DMS53 treated with DMSO at 0.1 percent for 48 hours (cell line): ENCODE measurements around the gene TMC3.

Source experiments
- DNase-seq: peaks from one replicate; lab custom pipeline; 2025; ENCODE audit not compliant: unreplicated experiment; lab: John Stamatoyannopoulos, UW

Gene TMC3

DNA sequence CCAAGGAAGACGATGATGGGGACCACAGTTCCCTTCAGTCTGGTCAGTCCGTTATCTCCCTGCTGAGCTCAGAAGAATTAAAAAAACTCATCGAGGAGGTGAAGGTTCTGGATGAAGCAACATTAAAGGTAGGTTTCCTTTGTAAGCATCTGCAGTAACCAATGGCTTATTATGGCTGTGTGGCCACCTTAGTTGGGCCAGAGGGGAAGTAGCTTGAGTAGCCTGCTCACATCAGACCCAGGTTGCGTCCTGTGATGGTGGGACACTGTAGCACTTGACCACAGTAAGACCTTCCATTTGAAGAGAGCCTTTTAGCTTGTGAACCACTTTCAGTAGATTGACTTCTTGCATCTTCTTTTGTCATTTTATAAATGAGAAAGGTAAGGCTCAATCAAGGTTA lies 72.6 kb downstream of the TMC3 start:
- no peak for DNase-seq

- DNase-seq: no peak
These were observed 74.3 kb downstream of the TMC3 start for GRCh38 chr15:81299630-81300273.

- DNase-seq: no peak
These were observed 74.9 kb downstream of the TMC3 start for GRCh38 chr15:81299156-81299555.

DNA sequence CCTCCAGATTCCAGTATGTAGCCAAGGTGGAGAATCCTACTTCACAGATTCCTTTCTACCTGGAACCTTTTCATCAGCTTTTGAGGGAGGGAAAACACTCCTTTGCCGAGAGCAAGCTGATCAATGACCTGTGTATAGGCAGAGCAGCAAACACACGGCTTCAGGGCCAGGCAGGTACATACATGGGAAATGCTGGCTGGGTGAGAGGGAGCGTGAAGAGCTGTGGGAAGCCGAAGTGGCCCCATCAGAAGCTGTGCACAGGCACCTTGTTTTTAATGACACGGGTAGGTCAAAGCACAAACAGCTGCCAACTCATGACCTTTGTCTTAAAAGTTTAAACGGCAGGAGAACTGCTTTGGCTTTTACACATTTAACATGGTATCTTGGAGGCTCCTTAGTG lies 75.4 kb downstream of the TMC3 start:
- DNase-seq: no peak

DNA sequence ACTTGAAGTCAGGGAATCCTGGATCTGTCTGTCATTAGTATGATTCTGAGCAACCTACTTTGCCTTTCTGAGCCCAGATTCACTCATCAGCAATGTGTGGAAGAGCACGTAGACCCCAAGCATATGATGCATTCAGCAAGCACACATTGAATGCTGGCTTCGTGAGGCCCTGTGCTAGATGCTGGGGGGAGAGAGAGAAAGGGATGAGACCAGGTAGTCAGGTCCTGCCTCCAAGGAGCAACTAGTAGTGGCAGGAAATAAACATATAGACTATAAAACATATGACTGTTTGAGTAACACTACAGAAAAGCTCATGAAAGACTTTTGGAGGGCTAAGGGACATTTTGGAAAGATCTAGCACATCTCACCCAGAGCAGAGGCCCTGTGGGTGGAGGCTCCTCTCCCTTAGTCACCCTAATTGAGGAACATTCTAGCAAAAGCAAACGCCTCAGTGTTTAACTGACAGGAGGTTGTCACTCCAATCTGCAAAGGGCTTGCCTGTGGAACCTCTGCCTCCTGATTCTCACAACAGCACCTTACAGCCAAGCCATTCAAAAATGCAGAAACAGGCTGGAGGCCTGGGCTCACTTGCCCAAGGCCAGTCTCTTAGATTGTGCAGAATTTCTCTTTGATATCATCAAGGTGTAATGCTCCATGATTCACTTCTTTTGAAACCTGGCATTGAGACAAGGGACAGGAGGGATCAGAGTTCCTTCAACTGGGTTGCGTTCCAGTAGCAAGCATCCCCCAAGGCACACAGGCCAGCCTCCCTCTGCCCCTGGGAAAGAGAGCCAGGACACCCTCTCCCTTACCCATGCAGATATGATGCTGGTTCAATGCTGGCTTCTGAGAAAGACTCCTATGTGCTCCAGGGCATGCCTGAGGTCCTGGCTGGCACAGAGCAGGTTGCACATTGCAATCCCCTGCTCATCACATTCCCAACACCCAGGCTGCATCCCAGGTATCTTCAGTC lies 76.1 kb downstream of the TMC3 start:
- DNase-seq: no peak

DNA sequence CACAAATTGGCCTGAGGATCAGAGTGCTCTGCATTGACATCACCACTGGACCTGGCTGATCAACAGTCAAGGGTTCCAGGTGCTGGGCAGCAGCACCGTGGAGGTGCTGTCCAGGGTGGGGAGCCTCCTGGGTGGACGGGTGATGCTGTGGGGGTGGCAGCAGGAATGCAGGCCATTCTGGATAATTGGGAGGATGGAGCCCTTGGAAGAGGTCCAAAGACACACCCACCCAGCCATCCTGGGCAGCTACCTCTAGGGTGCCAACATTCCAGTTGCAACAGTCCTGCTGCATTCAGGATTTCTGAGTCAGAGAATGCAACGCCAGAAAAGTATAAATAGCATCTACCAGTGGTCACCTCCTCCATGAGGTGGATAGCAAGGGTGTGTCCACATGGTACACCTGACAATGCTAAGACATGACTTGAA lies 76.9 kb downstream of the TMC3 start:
- DNase-seq: no peak

GRCh38 chr15:81296673-81297072 lies 77.3 kb downstream of the TMC3 start:
- no peak for DNase-seq

DNA sequence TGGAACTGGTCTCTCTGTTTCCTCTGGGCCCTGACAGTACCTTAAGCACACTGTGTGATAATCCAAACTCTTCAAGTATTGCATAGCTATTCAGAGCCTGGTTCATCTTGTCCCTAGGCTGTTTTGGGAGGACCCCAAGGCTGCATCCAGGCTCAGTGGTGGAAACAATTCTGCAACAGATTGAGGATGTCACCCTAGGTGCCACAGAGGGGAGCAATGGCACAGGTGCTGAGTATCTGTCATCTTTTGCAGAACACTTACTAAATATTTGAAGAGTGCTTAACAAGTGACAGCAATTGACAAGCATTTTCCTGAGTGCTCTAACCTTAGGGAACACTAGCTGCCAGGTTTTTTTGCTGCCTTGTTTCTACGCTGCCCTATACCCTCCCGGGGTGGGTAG lies 77.8 kb downstream of the TMC3 start:
- DNase-seq: no peak

GRCh38 chr15:81295486-81296121 lies 78.4 kb downstream of the TMC3 start:
- no peak for DNase-seq

- no peak for DNase-seq
These were observed 79.5 kb downstream of the TMC3 start for GRCh38 chr15:81294516-81294880.

GRCh38 chr15:81293728-81294515 lies 80.1 kb downstream of the TMC3 start:
- no peak for DNase-seq

DNA sequence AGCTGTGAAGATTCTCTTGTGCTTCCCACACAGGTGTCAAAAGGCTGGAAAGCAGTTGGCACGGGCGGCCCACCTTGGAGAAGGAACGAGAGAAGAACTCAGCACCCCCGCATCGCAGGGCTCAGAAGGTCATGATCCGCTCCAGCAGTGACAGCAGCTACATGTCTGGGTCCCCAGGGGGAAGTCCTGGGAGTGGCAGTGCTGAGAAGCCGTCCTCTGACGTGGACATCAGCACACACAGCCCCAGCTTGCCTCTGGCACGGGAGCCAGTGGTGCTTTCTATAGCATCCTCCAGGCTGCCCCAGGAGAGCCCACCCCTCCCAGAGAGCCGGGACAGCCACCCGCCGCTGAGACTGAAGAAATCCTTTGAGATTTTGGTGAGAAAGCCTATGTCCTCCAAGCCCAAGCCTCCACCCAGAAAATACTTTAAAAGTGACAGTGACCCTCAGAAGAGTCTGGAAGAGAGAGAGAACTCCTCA lies 81.5 kb downstream of the TMC3 start:
- no peak for DNase-seq

- no peak for DNase-seq
These were observed 82.0 kb downstream of the TMC3 start for GRCh38 chr15:81291916-81292522.

DNA sequence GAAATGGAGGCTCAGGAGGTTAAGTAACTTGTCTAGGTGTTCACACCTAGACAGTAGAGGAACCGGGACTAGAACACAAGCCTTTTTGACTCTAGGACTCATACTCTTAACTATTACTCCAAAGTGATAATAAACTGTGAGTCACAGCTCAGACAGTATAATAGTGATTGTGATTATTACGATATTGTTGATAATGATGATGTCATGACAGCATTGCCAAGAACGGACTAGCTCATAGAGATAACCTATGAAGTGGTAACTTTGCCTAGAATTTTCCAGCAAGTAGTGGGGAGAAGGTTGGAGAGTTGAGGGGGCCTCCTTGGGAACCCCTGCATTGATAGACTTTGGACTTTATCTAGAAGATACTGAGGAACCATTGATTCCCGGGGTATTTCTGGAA lies 84.1 kb downstream of the TMC3 start:
- DNase-seq: no peak

- DNase-seq: no peak
These were observed 85.4 kb downstream of the TMC3 start for GRCh38 chr15:81288616-81289015.

DNA sequence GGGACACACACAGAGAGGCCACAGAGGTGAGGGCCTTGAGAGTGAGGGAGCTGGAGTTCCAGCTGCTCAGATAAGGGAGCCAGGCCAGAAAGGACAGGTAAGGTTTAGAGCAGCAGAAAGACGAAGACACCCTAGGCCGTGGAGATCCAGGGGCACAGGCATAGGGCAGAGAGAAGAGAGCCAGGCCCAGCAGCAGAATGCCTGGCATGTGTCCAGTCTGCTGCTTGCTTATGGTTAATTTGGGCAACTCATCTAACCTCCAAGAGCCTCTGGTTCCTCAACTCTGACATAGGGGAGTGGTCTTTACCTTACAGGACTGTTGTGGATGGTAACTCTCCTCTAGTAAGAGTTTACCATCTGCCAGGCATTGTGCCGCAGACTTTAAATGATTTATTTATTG lies 86.0 kb downstream of the TMC3 start:
- DNase-seq: no peak

- DNase-seq: no peak
These were observed 87.3 kb downstream of the TMC3 start for GRCh38 chr15:81286621-81287121.

GRCh38 chr15:81285461-81285860 lies 88.6 kb downstream of the TMC3 start:
- no peak for DNase-seq

DNA sequence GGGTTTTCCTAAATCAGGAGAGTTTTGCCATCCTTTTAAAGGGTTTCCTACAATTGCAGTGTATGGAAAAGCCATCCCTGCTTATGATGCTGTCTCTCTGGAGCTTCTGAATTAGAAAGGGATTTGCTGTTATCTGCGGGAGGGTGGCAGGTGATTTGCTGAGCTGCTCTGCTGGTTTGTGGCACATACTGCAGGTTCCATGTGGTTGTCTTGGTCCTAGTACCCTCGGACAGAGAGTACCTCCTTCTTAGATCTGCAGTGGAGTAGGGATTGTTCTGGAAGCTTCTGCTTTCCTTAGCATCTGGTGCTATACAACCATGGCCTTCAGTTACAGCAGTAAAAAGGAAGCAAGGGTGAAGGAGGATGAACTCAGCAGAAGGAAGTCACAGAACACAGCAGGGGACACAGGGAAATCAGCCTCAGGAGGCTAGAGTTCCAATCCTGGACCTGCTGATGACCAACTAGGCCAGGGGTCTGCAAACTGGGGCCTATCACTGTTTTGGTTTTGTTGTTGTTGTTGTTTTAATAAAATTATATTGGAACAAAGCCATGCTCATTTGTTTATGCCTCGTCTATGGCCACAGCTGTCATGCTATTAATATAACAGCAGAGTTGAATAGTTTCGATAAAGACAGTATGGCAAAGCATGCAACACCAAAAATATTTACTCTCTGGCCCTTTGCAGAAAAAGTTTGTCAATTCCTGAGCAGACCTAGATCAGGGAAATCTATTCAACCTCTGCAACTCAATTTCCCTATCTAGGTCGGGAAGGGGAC lies 89.6 kb downstream of the TMC3 start:
- no peak for DNase-seq

- no peak for DNase-seq
These were observed 91.1 kb downstream of the TMC3 start for GRCh38 chr15:81282911-81283310.
